HG02623 (cell line): ENCODE results near the gene CNIH3.
A peak's percentile ranks its signal among the peaks of the same experiment; 100 is the strongest.

Source experiments
- ATAC-seq: cut with Tn5 transposase; IDR thresholded peaks from one replicate; pipeline ENCODE4 v1.9.1; 2021; ENCODE audit warnings: moderate library complexity; ENCODE audit not compliant: unreplicated experiment

Gene CNIH3

DNA sequence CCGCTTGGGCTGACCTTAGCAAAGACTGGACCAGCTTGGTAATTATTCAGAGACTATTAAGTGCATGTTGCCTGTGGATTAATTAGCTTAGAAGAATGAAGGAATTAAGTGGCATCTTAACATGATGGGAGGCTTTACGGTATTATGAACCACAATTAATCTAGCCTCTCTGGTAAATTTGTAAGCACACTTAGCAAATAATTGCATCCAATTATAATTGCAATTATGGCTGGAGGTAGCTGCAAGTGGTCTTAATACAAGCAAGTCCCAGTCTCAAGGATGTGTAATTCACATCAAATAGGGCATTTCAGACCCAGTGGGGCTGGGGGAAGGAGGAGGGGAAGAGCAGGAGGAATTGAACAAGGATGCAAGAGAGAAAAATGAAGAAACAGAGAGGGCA is 151.6 kb downstream of the CNIH3 start:
- no peak for ATAC-seq

- no peak for ATAC-seq
Measured at GRCh38 chr1:224768971-224769370, 152.9 kb downstream of the CNIH3 start.

GRCh38 chr1:224769452-224770335 is 153.6 kb downstream of the CNIH3 start:
- no peak for ATAC-seq

GRCh38 chr1:224770336-224770693 is 154.2 kb downstream of the CNIH3 start:
- ATAC-seq, result no peak

DNA sequence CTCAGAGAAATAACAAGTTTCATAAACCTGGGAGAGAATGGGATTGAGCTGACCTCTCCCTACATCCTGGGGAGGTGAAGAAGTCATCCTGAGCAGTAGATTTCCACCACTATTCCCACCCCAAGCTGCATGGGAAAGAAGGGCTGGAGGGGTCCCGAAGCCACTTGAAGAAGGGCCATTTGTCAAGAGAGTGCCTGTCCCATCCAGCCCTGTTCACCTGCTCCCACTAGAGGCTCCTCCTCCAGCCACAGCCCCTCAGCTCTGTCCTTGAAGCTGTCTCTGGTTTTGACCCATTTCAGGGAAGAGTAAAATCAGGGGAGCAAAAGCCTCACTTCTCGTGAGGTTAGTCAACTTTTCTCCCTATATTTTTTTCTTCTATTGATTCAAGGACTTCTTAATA is 157.5 kb downstream of the CNIH3 start:
- no peak for ATAC-seq

GRCh38 chr1:224774378-224774777 is 158.3 kb downstream of the CNIH3 start:
- ATAC-seq, result no peak

DNA sequence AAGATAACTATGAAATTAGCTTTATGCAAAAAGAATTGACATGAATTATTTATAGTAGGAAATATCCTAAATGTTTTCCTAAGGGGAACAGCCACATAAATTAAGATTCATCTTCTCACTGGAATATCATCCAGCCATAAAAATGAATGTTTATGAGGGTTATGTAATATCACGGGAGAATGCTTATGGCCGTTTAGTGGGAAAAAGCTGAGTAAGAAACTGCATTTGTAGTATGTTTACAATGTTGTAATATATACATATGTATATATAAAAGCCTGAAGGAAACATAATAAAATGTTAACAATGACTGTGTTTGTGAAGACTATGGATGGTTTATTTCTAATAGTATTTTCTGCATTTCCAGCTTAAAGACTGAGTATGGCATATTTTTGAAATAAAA is 161.1 kb downstream of the CNIH3 start:
- ATAC-seq, result no peak

- no peak for ATAC-seq
Measured at GRCh38 chr1:224779536-224779935, 163.4 kb downstream of the CNIH3 start.

- ATAC-seq, result no peak
Measured at GRCh38 chr1:224780736-224781135, 164.6 kb downstream of the CNIH3 start.

- peak; percentile 59 for ATAC-seq
Measured at GRCh38 chr1:224781800-224782199, 165.7 kb downstream of the CNIH3 start.

GRCh38 chr1:224782281-224783000 is 166.3 kb downstream of the CNIH3 start:
- ATAC-seq, result no peak

GRCh38 chr1:224783006-224783651 is 167.0 kb downstream of the CNIH3 start:
- ATAC-seq, result peak; percentile 61

DNA sequence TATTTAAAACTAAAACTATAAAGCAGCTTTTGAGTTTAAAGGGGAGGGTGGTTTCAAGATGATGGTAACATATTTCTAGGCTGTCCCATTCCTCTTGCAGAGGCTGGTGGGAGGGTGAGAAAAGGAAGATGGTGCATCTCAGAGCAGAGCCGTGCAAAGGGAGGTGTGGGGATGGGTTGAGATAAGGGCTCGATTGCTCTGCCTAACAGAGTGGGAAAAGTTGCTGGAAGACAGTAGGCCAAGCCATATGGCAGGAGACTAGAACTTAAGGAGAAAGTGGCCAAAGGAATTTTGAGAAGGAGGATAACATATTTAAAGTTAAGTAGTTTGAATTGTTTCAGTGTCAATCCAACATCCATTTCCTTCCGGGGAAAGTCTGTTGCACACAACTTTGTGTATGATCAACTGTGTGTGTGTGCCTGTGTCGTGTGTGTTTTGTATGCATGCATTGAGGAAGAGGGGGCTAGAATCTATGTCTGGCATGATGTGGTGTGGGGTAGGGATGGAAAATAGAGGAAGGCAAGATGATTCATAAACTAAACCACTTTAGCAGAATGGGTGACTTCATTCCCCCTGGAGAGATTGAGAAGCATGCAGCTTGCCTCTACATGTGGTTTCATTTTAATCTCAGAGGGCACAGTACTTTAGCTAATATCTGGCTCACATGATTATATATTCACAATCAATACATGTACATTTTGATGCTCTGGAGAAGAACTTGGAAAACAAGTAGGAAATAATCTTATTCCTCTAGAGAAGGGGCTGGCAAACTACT is 168.3 kb downstream of the CNIH3 start:
- no peak for ATAC-seq

GRCh38 chr1:224785040-224785328 is 168.9 kb downstream of the CNIH3 start:
- ATAC-seq, result no peak

DNA sequence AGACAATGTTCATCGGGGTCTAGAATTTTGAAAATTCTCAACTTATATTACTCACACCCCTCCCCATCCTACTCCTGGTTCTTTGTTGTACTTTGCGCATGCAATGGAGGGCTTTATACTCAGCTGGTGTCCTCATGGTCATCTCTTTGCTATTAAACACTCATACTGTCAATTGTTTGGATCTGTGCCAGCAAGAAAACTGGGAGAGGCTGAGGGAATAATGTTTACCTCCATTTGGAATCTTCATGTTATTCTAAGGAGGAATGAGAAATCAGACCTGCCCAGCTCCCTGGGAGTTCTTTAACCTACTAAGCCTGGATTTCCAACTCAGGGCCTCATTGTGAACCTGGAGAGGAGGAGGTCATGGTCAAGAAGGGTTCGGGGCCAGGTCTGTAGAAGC is 169.5 kb downstream of the CNIH3 start:
- ATAC-seq, result no peak

DNA sequence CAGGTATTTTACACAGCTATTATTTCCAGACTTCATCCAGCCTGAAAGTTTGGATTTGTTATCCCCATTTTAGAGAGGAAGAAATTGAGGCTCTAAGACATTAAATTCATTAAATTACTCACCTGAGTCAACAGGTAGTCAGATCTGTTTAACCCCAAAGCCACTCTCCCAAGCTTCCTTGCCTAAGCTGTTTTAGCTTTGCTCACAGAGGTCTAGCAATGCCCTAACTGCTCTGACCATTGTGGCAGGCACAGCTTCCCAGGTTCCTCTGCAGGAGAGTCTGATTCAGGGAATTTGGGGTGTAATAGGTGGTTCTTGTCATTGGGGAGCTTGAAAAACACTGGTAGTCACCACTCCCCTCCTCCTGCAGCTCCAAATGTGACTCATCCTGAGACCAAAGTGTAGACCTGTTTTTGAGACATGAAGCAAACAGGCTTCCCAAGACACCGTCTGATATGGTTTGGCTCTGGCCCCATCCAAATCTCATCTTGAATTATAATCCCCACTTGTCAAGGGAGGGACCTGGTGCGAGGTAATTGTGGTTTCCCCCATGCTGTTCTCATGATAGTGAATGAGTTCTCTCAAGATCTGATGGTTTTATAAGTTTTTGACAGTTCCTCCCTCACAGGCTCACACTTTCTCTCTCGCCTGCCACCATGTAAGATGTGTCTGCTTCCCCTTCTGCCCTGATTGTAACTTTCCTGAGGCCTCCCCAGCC is 170.6 kb downstream of the CNIH3 start:
- ATAC-seq, result no peak

DNA sequence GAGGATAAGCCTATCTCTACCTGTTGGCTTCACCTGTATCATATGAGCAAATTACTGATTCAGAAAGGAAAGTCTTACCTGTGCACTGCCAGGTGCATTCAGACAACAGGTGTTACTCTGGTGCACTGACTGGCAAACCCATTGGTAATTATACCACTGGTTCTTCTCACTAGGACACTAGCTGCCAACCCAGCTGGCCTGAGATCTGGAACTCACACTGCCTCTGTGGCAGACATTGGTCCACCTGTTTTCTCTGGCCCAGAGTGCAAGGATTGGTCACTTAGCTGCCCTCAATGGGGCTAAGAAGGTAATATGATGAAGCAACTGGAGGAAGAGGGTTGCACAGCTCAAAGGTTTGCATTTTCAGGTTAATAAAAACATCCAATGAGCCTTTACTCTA is 173.2 kb downstream of the CNIH3 start:
- ATAC-seq, result no peak
